ENCODE data around the gene MYO5B.

The MYO5B gene

GRCh38 chr18:49960376-49960775 is 234.6 kb downstream of the MYO5B start:
- no peak for DNase-seq

DNA sequence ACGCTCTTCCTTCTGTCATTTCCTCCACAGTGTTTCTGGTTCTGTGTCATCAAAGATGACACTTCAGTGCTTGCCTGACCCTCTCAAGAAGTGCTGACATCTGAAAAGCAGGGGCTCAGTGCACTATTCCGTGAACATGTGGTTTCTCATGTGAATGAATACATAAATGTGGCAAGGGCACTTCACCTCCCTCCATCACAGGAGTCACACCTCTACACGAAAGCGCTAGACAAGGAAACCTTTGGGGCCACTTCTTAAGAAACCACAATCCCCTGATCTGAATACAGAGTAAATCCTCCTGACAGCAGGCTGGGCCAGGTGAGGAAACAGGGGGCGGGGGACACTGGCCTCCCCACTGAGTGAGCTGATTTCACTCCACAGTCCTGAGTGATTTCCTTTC is 235.8 kb downstream of the MYO5B start:
- no peak for DNase-seq

DNA sequence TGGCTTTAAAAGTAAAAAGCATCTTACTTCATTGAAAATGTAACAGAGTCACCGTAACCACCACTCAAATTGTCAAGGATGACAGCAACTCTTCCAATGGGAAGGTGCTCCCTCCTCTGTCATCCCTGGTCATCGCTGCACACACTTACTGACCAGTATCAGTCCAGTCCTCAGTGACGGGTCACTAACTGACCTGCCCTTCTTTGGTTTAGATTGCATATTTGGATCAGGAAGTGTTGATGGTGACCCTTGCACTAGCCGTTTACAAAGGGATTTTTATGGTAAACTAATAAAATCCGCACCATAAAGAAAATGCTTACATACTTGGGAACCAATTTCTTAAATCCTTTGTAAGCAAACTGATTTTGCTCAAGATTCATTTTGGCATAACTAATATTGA is 239.7 kb downstream of the MYO5B start:
- DNase-seq: no peak

GRCh38 chr18:49953391-49953790 is 241.6 kb downstream of the MYO5B start:
- DNase-seq: no peak

DNA sequence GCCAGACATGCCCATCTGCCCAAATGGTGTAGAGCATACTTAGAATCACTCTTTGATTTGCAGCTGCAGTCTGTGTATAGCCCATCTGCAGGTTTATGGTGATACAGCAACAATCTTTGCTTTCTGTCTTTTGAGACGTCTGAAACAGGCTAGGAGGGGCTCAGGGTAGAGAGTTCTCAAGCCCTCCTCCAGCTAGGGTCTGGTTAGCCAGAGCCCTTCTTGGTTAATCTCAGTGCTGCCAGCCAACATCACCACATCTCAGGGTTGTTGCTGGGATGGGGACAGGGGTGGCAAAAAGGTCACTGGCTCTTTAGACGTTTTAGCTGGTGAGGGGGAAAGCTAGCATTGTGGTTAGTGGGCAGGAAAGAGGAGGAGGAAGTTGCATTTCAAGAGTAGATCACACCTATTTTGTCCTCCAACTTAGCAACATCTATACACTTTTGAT is 245.0 kb downstream of the MYO5B start:
- DNase-seq: peak; percentile 61 to 89

DNA sequence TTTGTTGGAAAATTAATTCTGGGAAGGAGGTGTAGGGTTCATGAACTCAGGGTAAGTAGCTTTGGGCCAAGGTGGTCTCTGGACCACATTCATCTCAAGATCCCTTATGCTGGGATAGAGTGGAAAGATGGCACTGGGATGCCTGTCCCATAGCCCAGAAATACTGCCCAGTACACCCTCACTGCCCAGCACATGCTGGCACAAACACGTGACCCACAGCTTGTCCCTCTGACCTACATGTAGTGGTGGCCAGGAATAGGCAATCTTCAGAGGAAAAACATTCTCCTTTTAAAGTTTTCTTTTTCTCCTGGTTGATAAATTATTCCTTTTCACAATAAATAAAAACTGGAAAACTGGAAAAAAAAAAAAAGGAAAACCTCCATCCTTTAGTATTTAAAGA is 246.0 kb downstream of the MYO5B start:
- no peak for DNase-seq

DNA sequence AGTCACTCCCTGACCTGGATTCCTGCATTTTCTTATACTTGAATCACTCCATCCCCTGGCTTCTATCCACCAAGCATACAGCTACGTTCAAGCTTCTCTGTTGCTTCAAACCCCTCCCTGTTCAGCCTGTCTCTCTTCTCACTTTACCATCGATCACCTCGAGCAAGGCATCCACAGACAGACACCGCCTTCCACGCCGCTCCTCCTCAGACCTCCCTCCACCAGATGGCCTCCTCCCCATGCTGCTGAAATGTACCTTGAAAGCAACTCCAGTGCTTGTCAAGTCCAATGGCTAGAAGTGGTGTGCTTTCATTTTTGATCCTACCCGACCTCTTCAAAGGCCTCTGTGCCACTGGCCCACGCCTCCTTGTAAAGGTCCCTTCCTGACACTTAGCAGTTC is 250.3 kb downstream of the MYO5B start:
- DNase-seq: peak; percentile 24 to 59

DNA sequence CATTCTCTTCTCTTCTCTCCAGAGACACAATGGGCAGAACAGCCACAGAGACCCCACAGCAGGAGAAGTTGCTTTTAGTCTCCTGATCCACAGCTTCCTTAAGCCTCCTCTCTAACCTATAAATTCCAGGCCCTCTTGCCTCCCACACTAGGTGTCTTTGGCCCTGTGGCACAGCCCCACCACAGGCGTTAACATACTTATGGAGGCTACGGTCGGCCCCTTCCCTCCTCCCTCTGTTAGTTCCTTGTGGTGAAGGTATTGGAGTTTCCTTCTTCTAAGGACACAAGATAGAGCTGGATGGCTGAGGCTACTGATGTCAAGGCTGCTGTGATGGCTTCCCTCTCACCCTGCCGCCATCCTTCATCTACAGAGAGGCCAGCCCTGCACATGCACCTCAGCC is 258.1 kb downstream of the MYO5B start:
- DNase-seq: no peak

- DNase-seq: no peak
Measured at GRCh38 chr18:49935215-49935614, 259.7 kb downstream of the MYO5B start.

- peak; percentile 13 to 34 for DNase-seq
Measured at GRCh38 chr18:49934457-49934856, 260.5 kb downstream of the MYO5B start.

GRCh38 chr18:49933530-49934128 is 261.3 kb downstream of the MYO5B start:
- no peak for DNase-seq

DNA sequence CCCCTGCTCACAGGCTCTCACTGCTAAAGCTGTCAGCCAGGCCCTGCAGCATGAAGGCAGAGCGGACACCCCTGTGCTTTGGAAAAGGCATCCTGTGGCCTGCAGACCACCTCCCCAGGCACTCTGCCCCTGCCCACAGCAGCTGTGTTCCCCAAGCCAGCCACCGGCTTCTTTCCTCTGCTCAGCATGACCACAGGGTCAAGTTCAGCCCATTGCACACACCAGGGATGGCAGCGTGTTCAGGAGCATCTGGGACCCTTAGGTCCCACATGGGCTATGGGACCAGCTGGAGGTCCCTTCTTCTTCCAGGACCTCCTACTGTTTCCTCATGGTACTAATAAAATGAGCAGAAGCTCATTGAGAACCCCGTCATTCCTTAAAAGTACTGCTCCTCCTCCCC is 263.2 kb downstream of the MYO5B start:
- DNase-seq: no peak

DNA sequence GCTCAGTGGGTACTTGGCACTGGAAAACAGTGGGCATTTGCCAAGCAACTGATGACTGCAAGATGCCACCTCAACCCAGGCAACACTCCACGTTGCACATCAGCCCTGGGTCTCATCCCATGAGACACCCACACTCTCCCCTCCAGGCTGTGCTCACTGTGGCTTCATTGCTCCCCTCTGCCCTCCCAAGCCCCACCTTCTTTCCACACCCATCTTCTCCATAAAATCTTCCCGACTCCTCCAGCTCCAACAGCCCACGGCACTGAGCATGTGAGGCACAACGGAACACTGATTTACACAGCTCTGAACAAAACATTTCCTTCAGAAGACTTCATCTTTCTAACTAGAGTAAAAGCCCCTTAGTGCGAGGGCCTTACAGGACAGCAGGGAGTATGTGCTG is 263.8 kb downstream of the MYO5B start:
- DNase-seq: no peak

GRCh38 chr18:49926106-49926745 is 268.7 kb downstream of the MYO5B start:
- no peak for DNase-seq

- DNase-seq: no peak
Measured at GRCh38 chr18:49924293-49924983, 270.5 kb downstream of the MYO5B start.

DNA sequence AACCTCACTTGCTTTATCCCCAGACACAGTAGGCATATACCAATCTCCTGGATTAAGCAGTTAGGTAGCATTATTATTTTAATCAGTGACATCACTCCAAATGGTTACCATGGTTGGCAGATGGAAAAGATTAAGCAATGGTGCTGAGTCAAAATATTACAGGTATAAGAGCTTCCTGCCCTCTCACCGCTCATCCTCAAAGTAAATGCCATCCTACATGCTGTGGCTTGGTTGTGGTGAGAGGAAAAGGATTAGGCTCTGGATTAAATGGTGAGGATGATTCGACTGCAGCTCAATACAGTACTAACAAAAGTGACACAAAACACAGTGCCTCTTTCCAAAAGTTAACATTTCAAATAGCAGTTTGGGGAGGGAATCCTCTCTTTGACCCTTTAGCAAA is 272.7 kb downstream of the MYO5B start:
- DNase-seq: peak; percentile 31 to 68

DNA sequence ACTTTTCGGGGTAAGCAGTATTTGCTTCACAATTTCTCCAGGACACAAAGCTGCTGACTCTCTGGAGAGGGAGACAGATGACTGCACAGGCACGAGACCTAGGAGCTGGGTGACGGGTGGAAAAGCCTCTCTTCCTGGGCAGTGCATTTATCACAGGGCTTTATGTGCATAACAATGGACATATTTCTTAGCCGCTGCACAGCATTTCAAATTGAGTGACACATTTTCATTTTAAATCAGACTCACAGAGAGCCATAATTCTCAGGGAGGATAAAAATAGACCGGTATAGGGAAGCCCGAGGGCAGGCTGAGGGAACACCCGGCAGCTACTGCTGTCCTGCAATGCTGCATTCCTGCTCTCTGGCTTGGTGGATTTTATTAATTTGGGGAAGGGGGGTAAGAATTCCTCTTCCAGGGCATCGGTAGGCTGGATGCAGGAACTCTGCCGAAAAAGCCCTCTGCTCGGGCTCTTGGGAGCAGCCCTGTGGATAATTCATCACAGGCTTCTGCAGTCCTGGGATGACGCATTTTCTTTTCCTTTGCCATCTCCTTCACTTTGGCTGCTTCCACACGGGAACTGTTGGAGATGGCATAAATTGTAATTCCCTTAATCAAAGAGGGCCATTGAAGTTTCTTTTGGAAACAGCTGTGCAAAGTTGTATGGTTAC is 273.5 kb downstream of the MYO5B start:
- DNase-seq: no peak

GRCh38 chr18:49920731-49921130 is 274.2 kb downstream of the MYO5B start:
- DNase-seq: no peak

- no peak for DNase-seq
Measured at GRCh38 chr18:49917742-49918141, 277.2 kb downstream of the MYO5B start.

DNA sequence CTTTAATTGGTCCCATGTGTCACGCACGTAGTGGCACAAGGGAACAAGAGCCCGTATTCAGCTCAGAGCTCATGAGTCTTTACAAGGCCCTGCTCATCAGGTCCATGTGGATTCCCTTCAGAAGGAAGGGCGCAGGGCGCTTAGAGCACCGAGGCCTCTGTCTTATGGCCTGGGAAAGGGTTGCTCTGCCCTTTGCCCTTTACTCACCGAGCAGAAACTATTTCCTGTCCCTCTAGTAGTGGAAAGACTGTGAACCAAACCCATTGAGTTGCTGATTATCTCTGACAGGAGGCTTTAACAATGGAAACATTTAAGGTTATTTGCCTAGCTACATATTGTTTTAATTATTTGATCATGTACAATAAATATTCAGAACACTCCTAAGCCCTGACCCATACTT is 279.6 kb downstream of the MYO5B start:
- DNase-seq: no peak

DNA sequence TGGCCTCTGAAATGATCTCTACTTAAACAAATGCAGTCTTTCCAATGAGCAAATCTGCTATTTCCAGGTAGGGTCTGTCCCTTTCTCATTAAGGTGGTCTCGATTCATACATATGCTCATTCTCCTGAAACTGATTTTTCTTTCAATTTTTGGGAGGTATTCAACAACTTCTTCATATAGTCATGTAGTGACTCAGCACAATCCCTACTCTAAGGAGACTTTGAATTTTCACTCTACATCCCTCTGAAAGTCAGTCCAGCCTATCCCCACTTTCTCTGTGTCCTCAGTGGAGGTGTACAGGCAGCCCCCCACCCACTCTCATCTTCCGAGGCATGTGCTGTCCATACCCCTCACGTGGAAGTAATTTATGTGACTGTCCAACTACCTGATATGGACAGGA is 281.7 kb downstream of the MYO5B start:
- no peak for DNase-seq

DNA sequence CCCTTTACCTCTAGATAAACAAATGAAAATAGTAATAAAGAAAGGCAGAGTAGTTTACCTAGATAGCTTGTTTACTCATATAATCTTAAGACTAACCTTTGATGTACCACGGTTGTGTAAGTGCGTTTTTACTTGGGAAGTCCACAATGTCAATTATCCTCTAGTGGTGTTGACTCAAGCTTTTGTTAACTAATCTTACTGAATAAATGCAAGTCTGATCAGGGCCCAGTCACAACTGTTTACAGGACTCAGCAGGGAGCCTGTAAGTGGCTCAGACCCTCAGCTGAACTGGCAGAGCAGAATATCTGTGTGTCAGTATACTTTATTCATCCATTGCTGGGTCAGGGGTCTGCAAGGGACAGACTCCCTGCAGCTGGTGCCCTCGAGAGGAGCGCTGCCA is 283.5 kb downstream of the MYO5B start:
- DNase-seq: no peak

DNA sequence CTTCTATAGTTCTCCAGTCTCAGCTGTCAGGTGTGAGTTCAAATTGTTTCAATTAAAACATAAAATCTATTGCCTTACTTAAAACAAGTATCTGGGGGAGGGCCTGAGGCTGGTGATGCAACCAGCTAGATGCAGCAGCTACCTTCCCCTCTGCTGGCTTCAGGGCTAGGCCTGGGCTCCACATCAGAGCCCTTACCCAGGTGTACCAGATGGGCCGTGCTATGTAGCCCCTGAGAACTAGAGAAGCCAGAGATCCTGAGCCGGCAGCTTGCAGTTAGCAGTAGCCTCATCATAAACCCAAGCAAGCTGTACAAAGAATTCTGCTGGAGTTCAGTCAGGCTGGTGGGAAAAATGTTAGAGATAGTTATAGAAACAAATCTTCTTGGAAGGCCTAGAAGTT is 284.0 kb downstream of the MYO5B start:
- no peak for DNase-seq

GRCh38 chr18:49910019-49910418 is 284.9 kb downstream of the MYO5B start:
- DNase-seq: no peak

All from NCI-H524 (cell line).